ENCODE data around the gene FIBP. TPM values are rescaled to one million over a fixed set of nuclear protein-coding genes. Genes with fewer than 3 reads are reported as not detected.
A peak's percentile ranks its signal among the peaks of the same experiment; 100 is the strongest.

FIBP gene
- total RNA-seq, 2 donors from 2014 or later, result 50.9 to 82.8 TPM

DNA sequence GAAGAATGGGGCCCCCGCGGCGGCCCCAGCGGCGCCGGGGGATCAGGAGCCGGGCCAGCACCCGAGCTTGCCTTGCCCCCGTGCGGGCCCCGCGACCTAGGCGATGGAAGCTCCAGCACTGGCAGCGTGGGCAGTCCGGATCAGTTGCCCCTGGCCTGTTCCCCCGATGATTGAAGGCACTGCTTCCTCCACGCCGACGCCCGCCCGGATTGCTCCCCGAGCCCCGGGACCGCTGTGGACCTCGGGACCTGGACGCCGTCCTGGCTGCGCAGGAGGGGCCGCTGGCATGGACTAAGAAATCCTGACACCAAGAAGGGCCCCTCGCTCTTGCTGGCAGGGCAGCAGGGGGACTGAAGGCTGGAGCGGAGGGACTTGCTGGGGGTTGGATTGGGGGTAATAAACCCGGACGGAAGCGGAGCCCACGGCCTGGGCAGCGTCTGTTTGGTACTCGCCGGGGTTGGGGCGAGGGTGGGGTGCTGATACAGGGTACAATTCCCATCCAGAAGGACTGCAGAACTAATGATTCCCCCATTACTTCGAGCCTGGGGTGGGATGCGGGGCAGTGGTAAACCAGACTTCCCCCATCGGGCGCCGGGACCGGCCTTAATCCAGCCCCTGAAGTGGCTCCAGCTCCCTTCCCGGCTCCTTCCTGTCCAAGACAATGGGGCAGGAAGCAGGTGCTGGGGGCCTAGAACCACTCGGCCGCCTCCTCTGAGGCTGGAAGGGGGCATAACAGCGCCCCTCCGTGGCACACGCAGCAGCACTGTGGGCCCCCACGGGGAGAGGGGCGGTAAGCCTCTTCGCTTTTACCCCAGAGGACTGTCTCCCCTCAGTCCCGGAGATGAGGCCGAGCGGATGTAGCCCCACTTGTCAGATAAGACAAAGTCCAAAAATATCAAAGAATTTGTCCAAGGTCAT is 3.2 kb upstream of the FIBP start:
- Histone ChIP-seq H3K27me3 (no peaks in the 10 kb centered on the region), H3K27ac (peak overlapping the region; percentile 96 to 100), H3K36me3 (no peaks in the 10 kb centered on the region), H3K9me3 (no peaks in the 10 kb centered on the region), H3K4me1 (peaks cover 0 to 70% of the 10 kb centered on the region in 2 donors), H3K4me3 (peak overlapping the region; percentile 73 to 90)
- DNase-seq (ENCODE audit: low spot score), result no peak
- TF ChIP-seq, protein P1, sequence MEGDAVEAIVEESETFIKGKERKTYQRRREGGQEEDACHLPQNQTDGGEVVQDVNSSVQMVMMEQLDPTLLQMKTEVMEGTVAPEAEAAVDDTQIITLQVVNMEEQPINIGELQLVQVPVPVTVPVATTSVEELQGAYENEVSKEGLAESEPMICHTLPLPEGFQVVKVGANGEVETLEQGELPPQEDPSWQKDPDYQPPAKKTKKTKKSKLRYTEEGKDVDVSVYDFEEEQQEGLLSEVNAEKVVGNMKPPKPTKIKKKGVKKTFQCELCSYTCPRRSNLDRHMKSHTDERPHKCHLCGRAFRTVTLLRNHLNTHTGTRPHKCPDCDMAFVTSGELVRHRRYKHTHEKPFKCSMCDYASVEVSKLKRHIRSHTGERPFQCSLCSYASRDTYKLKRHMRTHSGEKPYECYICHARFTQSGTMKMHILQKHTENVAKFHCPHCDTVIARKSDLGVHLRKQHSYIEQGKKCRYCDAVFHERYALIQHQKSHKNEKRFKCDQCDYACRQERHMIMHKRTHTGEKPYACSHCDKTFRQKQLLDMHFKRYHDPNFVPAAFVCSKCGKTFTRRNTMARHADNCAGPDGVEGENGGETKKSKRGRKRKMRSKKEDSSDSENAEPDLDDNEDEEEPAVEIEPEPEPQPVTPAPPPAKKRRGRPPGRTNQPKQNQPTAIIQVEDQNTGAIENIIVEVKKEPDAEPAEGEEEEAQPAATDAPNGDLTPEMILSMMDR (IDR thresholded peaks at IDR 0.05), result peak; percentile 23 to 66

DNA sequence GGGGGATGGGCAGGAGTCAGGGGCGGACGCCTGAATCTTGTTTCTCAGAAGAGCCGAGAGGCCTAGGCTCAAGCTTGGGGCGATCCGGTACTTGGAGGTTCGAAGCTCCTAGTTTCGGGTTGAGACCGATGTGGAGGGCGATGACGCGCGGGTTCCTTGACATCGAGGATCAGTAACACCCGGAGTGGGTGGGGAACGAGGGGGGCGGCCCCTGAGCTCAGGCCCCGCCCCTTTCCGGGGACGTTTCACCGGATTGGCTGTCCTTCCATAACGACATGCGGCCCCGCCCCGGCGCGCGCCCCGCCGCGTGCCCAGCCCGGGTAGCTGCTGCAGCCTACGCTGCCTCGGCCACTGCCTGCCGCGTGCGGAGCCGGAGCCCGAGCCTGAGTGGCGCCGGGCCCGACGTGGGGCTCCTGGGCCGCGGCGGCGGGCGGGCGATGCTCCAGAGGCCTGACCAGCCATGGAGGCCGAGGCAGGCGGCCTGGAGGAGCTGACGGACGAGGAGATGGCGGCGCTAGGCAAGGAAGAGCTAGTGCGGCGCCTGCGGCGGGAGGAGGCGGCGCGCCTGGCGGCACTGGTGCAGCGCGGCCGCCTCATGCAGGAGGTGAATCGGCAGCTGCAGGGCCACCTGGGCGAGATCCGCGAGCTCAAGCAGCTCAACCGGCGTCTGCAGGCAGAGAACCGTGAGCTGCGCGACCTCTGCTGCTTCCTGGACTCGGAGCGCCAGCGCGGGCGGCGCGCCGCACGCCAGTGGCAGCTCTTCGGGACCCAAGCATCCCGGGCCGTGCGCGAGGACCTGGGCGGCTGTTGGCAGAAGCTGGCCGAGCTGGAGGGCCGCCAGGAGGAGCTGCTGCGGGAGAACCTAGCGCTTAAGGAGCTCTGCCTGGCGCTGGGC is 2.3 kb upstream of the FIBP start, which contains the start of gene CCDC85B:
Gene CCDC85B (plus strand): TSS at position 350 of the 895 bp plus-strand sequence. CDS start 111 bp downstream, at position 461.
- Histone ChIP-seq H3K4me3 (peak within 1 kb of the TSS; percentile 73 to 90), H3K9me3 (no peaks in the 10 kb centered on the region), H3K4me1 (peaks cover 0 to 70% of the 10 kb centered on the region in 2 donors), H3K36me3 (peaks cover 4% of the 10 kb centered on the region), H3K27ac (peak within 1 kb of the TSS; percentile 96 to 100), H3K27me3 (no peaks in the 10 kb centered on the region)
- peak; percentile 100 for DNase-seq (ENCODE audit: low spot score)
- TF ChIP-seq, protein P1 (IDR thresholded peaks at IDR 0.05), result peak in 1 of 2 donors; percentile 29

DNA sequence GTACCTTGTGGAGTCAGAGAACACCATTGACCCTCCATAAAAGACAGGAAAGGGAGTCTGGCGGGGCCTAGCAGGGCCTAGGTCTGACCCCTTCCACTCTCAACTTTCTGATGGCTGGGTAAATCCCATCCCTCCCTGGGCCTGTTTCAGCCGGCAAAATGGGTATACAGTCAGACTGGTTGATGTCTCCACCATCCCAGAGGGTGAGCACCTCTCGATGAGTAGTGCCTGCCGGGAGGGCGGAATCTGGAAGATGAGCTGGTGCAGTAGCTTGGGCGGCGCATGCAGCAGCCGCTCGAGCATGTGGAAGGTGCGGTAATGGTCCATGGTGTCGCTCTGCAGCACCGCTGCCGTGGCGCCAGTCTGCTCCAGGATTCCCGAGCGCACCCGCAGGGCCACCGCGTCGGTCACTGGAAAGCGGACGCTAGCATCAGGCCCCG is 528 bp downstream of the FIBP start:
- peak overlapping the region; percentile 64 to 73 for H3K4me3 ChIP-seq
- peaks cover 0 to 61% of the 10 kb centered on the region in 2 donors for H3K4me1 ChIP-seq
- TF ChIP-seq, protein P1 (IDR thresholded peaks at IDR 0.05), result no peak
- DNase-seq (ENCODE audit: low spot score), result no peak
- peaks cover 29% of the 10 kb centered on the region for H3K36me3 ChIP-seq
- H3K27ac ChIP-seq, result peak overlapping the region; percentile 96 to 100
- H3K27me3 ChIP-seq, result no peaks in the 10 kb centered on the region
- H3K9me3 ChIP-seq, result no peaks in the 10 kb centered on the region

DNA sequence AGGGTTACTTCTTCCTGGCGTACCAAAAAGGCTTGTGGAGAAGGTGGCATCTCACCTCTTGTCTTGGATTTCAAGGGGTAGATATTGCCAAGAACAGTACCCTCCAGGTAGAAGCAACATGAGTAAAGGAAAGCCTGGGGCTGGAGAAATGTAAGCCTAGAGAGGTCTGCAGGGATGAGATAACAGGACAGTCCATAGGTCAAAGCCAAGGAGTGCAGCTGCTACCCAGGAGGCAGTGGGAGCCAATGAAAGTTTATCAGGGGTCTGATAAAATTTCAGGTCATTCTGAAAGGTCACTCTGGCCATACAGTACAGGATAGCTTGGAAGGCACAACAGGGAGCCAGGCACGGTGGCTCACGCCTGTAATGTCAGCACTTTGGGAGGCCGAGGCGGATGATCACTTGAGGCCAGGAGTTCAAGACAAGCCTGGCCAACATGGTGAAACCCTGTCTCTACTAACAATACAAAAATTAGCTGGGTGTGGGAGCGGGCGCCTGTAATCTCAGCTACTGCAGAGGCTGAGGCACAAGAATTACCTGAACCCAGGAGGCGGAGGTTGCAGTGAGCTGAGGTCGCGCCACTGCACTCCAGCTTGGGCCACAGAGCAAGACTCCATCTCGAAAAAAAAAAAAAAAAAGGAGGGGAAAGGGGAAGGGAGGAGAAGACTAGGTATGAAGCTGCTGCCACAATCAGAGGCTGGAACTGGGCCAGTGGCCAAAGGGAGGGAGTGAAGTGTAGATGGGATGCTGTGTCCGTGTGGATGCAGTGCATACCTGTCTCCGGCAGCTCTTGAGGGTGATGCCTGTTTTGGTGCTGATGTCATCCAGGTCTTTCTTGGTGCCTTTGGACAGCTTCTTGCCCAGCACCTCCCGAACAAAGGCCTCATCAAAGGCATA is 1.2 kb downstream of the FIBP start:
- Histone ChIP-seq H3K4me1 (peaks cover 0 to 54% of the 10 kb centered on the region in 2 donors), H3K4me3 (peak overlapping the region; percentile 64 to 73), H3K36me3 (peaks cover 30% of the 10 kb centered on the region), H3K27ac (peak overlapping the region in 1 of 2 donors; percentile 100), H3K9me3 (no peaks in the 10 kb centered on the region), H3K27me3 (no peaks in the 10 kb centered on the region)
- no peak for DNase-seq (ENCODE audit: low spot score)
- TF ChIP-seq, protein P1 (IDR thresholded peaks at IDR 0.05), result no peak

All from right atrium auricular region (tissue), 2 donors.